Measurements from ENCODE around the gene KRT82. TPM values are rescaled to one million over a fixed set of nuclear protein-coding genes. Genes with fewer than 3 reads are reported as not detected.

The KRT82 gene
- total and polyA plus RNA-seq, 2 experiments from 2014 or later = not detected

- TF ChIP-seq ZNF462 (CRISPR knock-in tag; IDR thresholded peaks at IDR 0.05) (no peak), CTCF (conservative IDR thresholded peaks at IDR 0.05; ENCODE audit: low read depth in 2 of 2) (no peak), ZNF331 (CRISPR knock-in tag; IDR thresholded peaks at IDR 0.05; ENCODE audit: low read depth) (no peak), POLR2AphosphoS5 (IDR thresholded peaks at IDR 0.05; ENCODE audit: low read depth) (no peak), EZH2 (IDR thresholded peaks at IDR 0.05; ENCODE audit: low read depth, unreplicated experiment) (no peak), NANOG (IDR thresholded peaks at IDR 0.05; ENCODE audit: borderline replicate concordance) (no peak), JUNB (IDR thresholded peaks at IDR 0.05; ENCODE audit: unreplicated experiment) (no peak), CREB1 (CRISPR knock-in tag; IDR thresholded peaks at IDR 0.05; ENCODE audit: low read depth) (no peak)
Observed at GRCh38 chr12:52389313-52390207, 16.6 kb downstream of the KRT82 start (continued).
